ENCODE data around the gene MECP2.

Gene MECP2

GRCh38 chrX:154028502-154029184, 68.9 kb downstream of the MECP2 start:
- Histone ChIP-seq H3K27me3 (ENCODE audit: low read depth, low read length) (no peaks in the 10 kb centered on the region), H3K9me3 (ENCODE audit: control insufficient read depth in 1 of 2, low read length in 2 of 2) (no peaks in the 10 kb centered on the region), H3K27ac (ENCODE audit: low read length) (no peak overlapping the region), H3K4me1 (ENCODE audit: control insufficient read depth in 1 of 2, insufficient read depth in 2 of 2, low read length in 2 of 2) (peaks cover 0 to 7% of the 10 kb centered on the region in 2 donors), H3K36me3 (ENCODE audit: control insufficient read depth in 1 of 2, insufficient read depth in 2 of 2, low read length in 2 of 2) (peaks cover 10 to 33% of the 10 kb centered on the region in 2 donors), H3K4me3 (ENCODE audit: low read depth in 1 of 2, low read length in 2 of 2) (no peak overlapping the region)

- H3K4me1 ChIP-seq (ENCODE audit: control insufficient read depth in 1 of 2, insufficient read depth in 2 of 2, low read length in 2 of 2) = peaks cover 0 to 7% of the 10 kb centered on the region in 2 donors
- no peak overlapping the region for H3K4me3 ChIP-seq (ENCODE audit: low read depth in 1 of 2, low read length in 2 of 2)
- H3K27me3 ChIP-seq (ENCODE audit: low read depth, low read length) = no peaks in the 10 kb centered on the region
- H3K36me3 ChIP-seq (ENCODE audit: control insufficient read depth in 1 of 2, insufficient read depth in 2 of 2, low read length in 2 of 2) = peaks cover 10 to 33% of the 10 kb centered on the region in 2 donors
- no peaks in the 10 kb centered on the region for H3K9me3 ChIP-seq (ENCODE audit: control insufficient read depth in 1 of 2, low read length in 2 of 2)
- no peak overlapping the region for H3K27ac ChIP-seq (ENCODE audit: low read length)
Measured at GRCh38 chrX:154027986-154028385, 69.5 kb downstream of the MECP2 start.

GRCh38 chrX:154027022-154027402, 70.5 kb downstream of the MECP2 start:
- H3K4me3 ChIP-seq (ENCODE audit: low read depth in 1 of 2, low read length in 2 of 2) = no peak overlapping the region
- peaks cover 9 to 30% of the 10 kb centered on the region in 2 donors for H3K36me3 ChIP-seq (ENCODE audit: control insufficient read depth in 1 of 2, insufficient read depth in 2 of 2, low read length in 2 of 2)
- peaks cover 0 to 16% of the 10 kb centered on the region in 2 donors for H3K4me1 ChIP-seq (ENCODE audit: control insufficient read depth in 1 of 2, insufficient read depth in 2 of 2, low read length in 2 of 2)
- H3K27me3 ChIP-seq (ENCODE audit: low read depth, low read length) = no peaks in the 10 kb centered on the region
- H3K27ac ChIP-seq (ENCODE audit: low read length) = no peak overlapping the region
- no peaks in the 10 kb centered on the region for H3K9me3 ChIP-seq (ENCODE audit: control insufficient read depth in 1 of 2, low read length in 2 of 2)

GRCh38 chrX:154026136-154027021, 71.1 kb downstream of the MECP2 start:
- Histone ChIP-seq H3K27me3 (ENCODE audit: low read depth, low read length) (no peaks in the 10 kb centered on the region), H3K4me3 (ENCODE audit: low read depth in 1 of 2, low read length in 2 of 2) (no peak overlapping the region), H3K4me1 (ENCODE audit: control insufficient read depth in 1 of 2, insufficient read depth in 2 of 2, low read length in 2 of 2) (peaks cover 0 to 18% of the 10 kb centered on the region in 2 donors), H3K36me3 (ENCODE audit: control insufficient read depth in 1 of 2, insufficient read depth in 2 of 2, low read length in 2 of 2) (peaks cover 3 to 24% of the 10 kb centered on the region in 2 donors), H3K9me3 (ENCODE audit: control insufficient read depth in 1 of 2, low read length in 2 of 2) (no peaks in the 10 kb centered on the region), H3K27ac (ENCODE audit: low read length) (no peak overlapping the region)

GRCh38 chrX:154025230-154025629, 72.3 kb downstream of the MECP2 start:
- Histone ChIP-seq H3K9me3 (ENCODE audit: control insufficient read depth in 1 of 2, low read length in 2 of 2) (no peaks in the 10 kb centered on the region), H3K4me1 (ENCODE audit: control insufficient read depth in 1 of 2, insufficient read depth in 2 of 2, low read length in 2 of 2) (peaks cover 0 to 27% of the 10 kb centered on the region in 2 donors), H3K27ac (ENCODE audit: low read length) (no peak overlapping the region), H3K27me3 (ENCODE audit: low read depth, low read length) (no peaks in the 10 kb centered on the region), H3K36me3 (ENCODE audit: control insufficient read depth in 1 of 2, insufficient read depth in 2 of 2, low read length in 2 of 2) (peaks cover 0 to 12% of the 10 kb centered on the region in 2 donors), H3K4me3 (ENCODE audit: low read depth in 1 of 2, low read length in 2 of 2) (no peak overlapping the region)

- Histone ChIP-seq H3K27me3 (ENCODE audit: low read depth, low read length) (no peaks in the 10 kb centered on the region), H3K9me3 (ENCODE audit: control insufficient read depth in 1 of 2, low read length in 2 of 2) (no peaks in the 10 kb centered on the region), H3K36me3 (ENCODE audit: control insufficient read depth in 1 of 2, insufficient read depth in 2 of 2, low read length in 2 of 2) (peaks cover 0 to 11% of the 10 kb centered on the region in 2 donors)
Measured at GRCh38 chrX:154024271-154024670, 73.2 kb downstream of the MECP2 start.

GRCh38 chrX:154023276-154024000, 74.1 kb downstream of the MECP2 start:
- H3K4me1 ChIP-seq (ENCODE audit: control insufficient read depth in 1 of 2, insufficient read depth in 2 of 2, low read length in 2 of 2) = peaks cover 0 to 32% of the 10 kb centered on the region in 2 donors
- no peaks in the 10 kb centered on the region for H3K27me3 ChIP-seq (ENCODE audit: low read depth, low read length)
- no peak overlapping the region for H3K27ac ChIP-seq (ENCODE audit: low read length)

More at GRCh38 chrX:154024271-154024670, 73.2 kb downstream of the MECP2 start:
- H3K27ac ChIP-seq (ENCODE audit: low read length) = no peak overlapping the region
- H3K4me1 ChIP-seq (ENCODE audit: control insufficient read depth in 1 of 2, insufficient read depth in 2 of 2, low read length in 2 of 2) = peaks cover 0 to 27% of the 10 kb centered on the region in 2 donors
- H3K4me3 ChIP-seq (ENCODE audit: low read depth in 1 of 2, low read length in 2 of 2) = no peak overlapping the region

GRCh38 chrX:154022108-154022507, 75.4 kb downstream of the MECP2 start:
- no peaks in the 10 kb centered on the region for H3K9me3 ChIP-seq (ENCODE audit: control insufficient read depth in 1 of 2, low read length in 2 of 2)
- H3K27me3 ChIP-seq (ENCODE audit: low read depth, low read length) = no peaks in the 10 kb centered on the region

More at GRCh38 chrX:154023276-154024000, 74.1 kb downstream of the MECP2 start:
- Histone ChIP-seq H3K4me3 (ENCODE audit: low read depth in 1 of 2, low read length in 2 of 2) (no peak overlapping the region), H3K36me3 (ENCODE audit: control insufficient read depth in 1 of 2, insufficient read depth in 2 of 2, low read length in 2 of 2) (peaks cover 0 to 10% of the 10 kb centered on the region in 2 donors), H3K9me3 (ENCODE audit: control insufficient read depth in 1 of 2, low read length in 2 of 2) (no peaks in the 10 kb centered on the region)

GRCh38 chrX:154021131-154021611, 76.3 kb downstream of the MECP2 start:
- H3K36me3 ChIP-seq (ENCODE audit: control insufficient read depth in 1 of 2, insufficient read depth in 2 of 2, low read length in 2 of 2) = peaks cover 0 to 7% of the 10 kb centered on the region in 2 donors
- no peaks in the 10 kb centered on the region for H3K27me3 ChIP-seq (ENCODE audit: low read depth, low read length)
- H3K4me1 ChIP-seq (ENCODE audit: control insufficient read depth in 1 of 2, insufficient read depth in 2 of 2, low read length in 2 of 2) = peaks cover 0 to 31% of the 10 kb centered on the region in 2 donors
- H3K4me3 ChIP-seq (ENCODE audit: low read depth in 1 of 2, low read length in 2 of 2) = no peak overlapping the region
- H3K27ac ChIP-seq (ENCODE audit: low read length) = no peak overlapping the region
- no peaks in the 10 kb centered on the region for H3K9me3 ChIP-seq (ENCODE audit: control insufficient read depth in 1 of 2, low read length in 2 of 2)

More at GRCh38 chrX:154022108-154022507, 75.4 kb downstream of the MECP2 start:
- H3K36me3 ChIP-seq (ENCODE audit: control insufficient read depth in 1 of 2, insufficient read depth in 2 of 2, low read length in 2 of 2) = peaks cover 0 to 7% of the 10 kb centered on the region in 2 donors
- no peak overlapping the region for H3K27ac ChIP-seq (ENCODE audit: low read length)
- peaks cover 0 to 33% of the 10 kb centered on the region in 2 donors for H3K4me1 ChIP-seq (ENCODE audit: control insufficient read depth in 1 of 2, insufficient read depth in 2 of 2, low read length in 2 of 2)
- no peak overlapping the region for H3K4me3 ChIP-seq (ENCODE audit: low read depth in 1 of 2, low read length in 2 of 2)

GRCh38 chrX:154020536-154021115, 76.9 kb downstream of the MECP2 start:
- Histone ChIP-seq H3K27ac (ENCODE audit: low read length) (peak overlapping the region; percentile 63), H3K4me1 (ENCODE audit: control insufficient read depth in 1 of 2, insufficient read depth in 2 of 2, low read length in 2 of 2) (peaks cover 0 to 31% of the 10 kb centered on the region in 2 donors)

More at GRCh38 chrX:154020536-154021115, 76.9 kb downstream of the MECP2 start:
- Histone ChIP-seq H3K27me3 (ENCODE audit: low read depth, low read length) (no peaks in the 10 kb centered on the region), H3K36me3 (ENCODE audit: control insufficient read depth in 1 of 2, insufficient read depth in 2 of 2, low read length in 2 of 2) (peaks cover 0 to 11% of the 10 kb centered on the region in 2 donors), H3K4me3 (ENCODE audit: low read depth in 1 of 2, low read length in 2 of 2) (peak overlapping the region; percentile 44 to 50), H3K9me3 (ENCODE audit: control insufficient read depth in 1 of 2, low read length in 2 of 2) (no peaks in the 10 kb centered on the region)

Measured in muscle layer of duodenum (tissue), 2 donors.